Breast epithelium (tissue), 4 donors: ENCODE results near the gene CHSY1. TPM values are rescaled to one million over a fixed set of nuclear protein-coding genes. Genes with fewer than 3 reads are reported as not detected.

Experiments
- DNase-seq, 2 donors: peaks; one replicate each; pipeline ENCODE4 v3.0.0-alpha.2; 2019; ENCODE audit warnings: low spot score in 2 of 2
- H3K27ac ChIP-seq, 2 donors: fragments of 200-600 bp; sonication (generic) in 1 of 2; one replicate each; pipeline ENCODE4 v1.5.1; 2016 to 2019; ENCODE audit warnings: mild to moderate bottlenecking in 1 of 2
- H3K27me3 ChIP-seq, 2 donors: fragments of 200-600 bp; sonication (generic) in 1 of 2; one replicate each; pipeline versions ENCODE4 v1.5.1 to v1.6.0; 2017 to 2019; ENCODE audit warnings: control low read depth in 1 of 2, mild to moderate bottlenecking in 1 of 2
- H3K36me3 ChIP-seq: fragments of 200-600 bp; one replicate; pipeline ENCODE4 v1.5.1; 2019
- H3K4me1 ChIP-seq, 2 donors: fragments of 200-600 bp; sonication (generic); one replicate each; pipeline ENCODE4 v1.5.1; 2016 to 2019; ENCODE audit warnings: control low read depth in 1 of 2
- H3K4me3 ChIP-seq, 3 donors: fragments of 200-600 bp; sonication (generic); 1 replicate in 2 of 3; 2 replicates in 1 of 3; pipeline ENCODE4 v1.5.1; 2016 to 2019; ENCODE audit warnings: mild to moderate bottlenecking in 3 of 3, moderate library complexity in 2 of 3
- H3K9me3 ChIP-seq, 2 donors: fragments of 200-600 bp; sonication (generic) in 1 of 2; one replicate each; pipeline ENCODE4 v1.5.1; 2016 to 2019; ENCODE audit warnings: control low read depth in 1 of 2
- CTCF ChIP-seq, 3 donors: fragments of 450-650 bp; IDR thresholded peaks; one replicate each; pipeline ENCODE4 v1.5.1; 2016 to 2017; ENCODE audit warnings: antibody characterized with exemption in 3 of 3, mild to moderate bottlenecking in 3 of 3, moderate library complexity in 3 of 3
- POLR2A ChIP-seq: fragments of 450-650 bp; IDR thresholded peaks from one replicate; pipeline ENCODE4 v1.6.1; 2016; ENCODE audit warnings: antibody characterized with exemption, mild to moderate bottlenecking, moderate library complexity
- POLR2AphosphoS5 ChIP-seq, 3 donors: sonication (generic); formaldehyde crosslinking; IDR thresholded peaks; one replicate each; pipeline ENCODE4 v1.6.1; 2017; ENCODE audit warnings: antibody characterized with exemption in 3 of 3
- intact Hi-C: fragments of 100-400 bp; cut with DNase I; formaldehyde crosslinking; loops from one replicate; pipeline ENCODE4 v1.15.1; 2023; ENCODE audit warnings: low total_unique reads
- total RNA-seq, 3 donors: library from RNA; depleted of rRNA; stranded (reverse); fragments of >200 nt; gene quantifications; one replicate each; pipeline ENCODE4 v1.1.0, GENCODE V29; 2016

Gene CHSY1
- total RNA-seq, 3 donors from 2014 or later = 22.6 to 36.7 (median 33.4) TPM

GRCh38 chr15:101267320-101268104, 15.7 kb upstream of the CHSY1 start:
- Histone ChIP-seq H3K36me3 (peaks cover 15% of the 10 kb centered on the region), H3K4me3 (peak overlapping the region in 1 of 3 donors; percentile 40), H3K27me3 (no peaks in the 10 kb centered on the region), H3K4me1 (peaks cover 5 to 10% of the 10 kb centered on the region in 2 donors), H3K27ac (peak overlapping the region; percentile 78 to 85), H3K9me3 (no peaks in the 10 kb centered on the region)
- peak in 1 of 2 donors; percentile 77 for DNase-seq
- intact Hi-C loops = no loop called here
- TF ChIP-seq CTCF (IDR thresholded peaks at IDR 0.05) = no peak
- TF ChIP-seq POLR2AphosphoS5 (IDR thresholded peaks at IDR 0.05) = no peak
- no peak for TF ChIP-seq POLR2A

- peaks cover 5 to 10% of the 10 kb centered on the region in 2 donors for H3K4me1 ChIP-seq
- no peak for TF ChIP-seq POLR2AphosphoS5 (IDR thresholded peaks at IDR 0.05)
- TF ChIP-seq POLR2A = no peak
- TF ChIP-seq CTCF (IDR thresholded peaks at IDR 0.05) = no peak
- H3K4me3 ChIP-seq = peak overlapping the region in 1 of 3 donors; percentile 40
- H3K27ac ChIP-seq = peak overlapping the region; percentile 78 to 85
- DNase-seq = no peak
- peaks cover 9% of the 10 kb centered on the region for H3K36me3 ChIP-seq
- H3K9me3 ChIP-seq = no peaks in the 10 kb centered on the region
- intact Hi-C loops = no loop called here
- no peaks in the 10 kb centered on the region for H3K27me3 ChIP-seq
Observed at GRCh38 chr15:101266787-101267186, 14.9 kb upstream of the CHSY1 start.

GRCh38 chr15:101266034-101266433, 14.2 kb upstream of the CHSY1 start:
- Histone ChIP-seq H3K36me3 (peaks cover 1% of the 10 kb centered on the region), H3K27me3 (no peaks in the 10 kb centered on the region), H3K27ac (peak overlapping the region; percentile 78 to 85), H3K4me3 (no peak overlapping the region), H3K9me3 (no peaks in the 10 kb centered on the region), H3K4me1 (peaks cover 5 to 10% of the 10 kb centered on the region in 2 donors)
- intact Hi-C loops = no loop called here
- DNase-seq = no peak
- TF ChIP-seq POLR2A (no peak), POLR2AphosphoS5 (IDR thresholded peaks at IDR 0.05) (no peak), CTCF (IDR thresholded peaks at IDR 0.05) (no peak)

DNA sequence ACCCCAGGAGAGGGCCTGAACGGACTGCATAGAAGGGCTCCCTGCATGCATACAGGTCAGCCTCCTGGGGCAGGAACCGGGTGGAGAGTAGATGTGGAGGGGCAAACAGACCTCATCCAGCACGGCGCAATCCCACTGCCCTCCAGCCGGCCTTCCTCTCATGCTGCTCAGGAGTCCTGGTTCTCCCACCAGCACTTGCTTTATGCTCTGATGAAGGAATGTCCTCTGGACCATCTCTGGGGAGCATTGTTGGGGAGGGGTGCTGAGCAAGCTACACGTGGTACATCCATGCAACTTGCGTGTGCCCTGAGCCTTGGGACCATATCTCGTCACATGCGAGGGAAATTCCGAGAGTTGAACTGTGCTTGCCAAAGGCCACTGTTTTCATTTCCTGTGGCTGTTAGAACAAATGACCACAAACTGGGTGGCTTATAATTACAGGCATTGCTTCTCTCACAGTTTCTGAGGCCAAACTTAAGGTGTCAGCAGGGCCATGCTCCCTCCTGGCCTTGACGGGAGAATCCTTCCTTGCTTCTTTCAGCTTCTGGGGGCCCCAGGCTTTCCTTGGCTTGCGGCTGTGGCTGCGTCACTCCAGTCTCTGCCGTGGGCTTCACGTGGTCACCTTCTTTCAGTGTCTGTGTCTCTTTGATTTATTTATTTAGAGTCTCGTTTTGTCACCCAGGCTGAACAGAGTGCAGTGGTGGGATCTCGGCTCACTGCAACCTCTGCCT, 13.2 kb upstream of the CHSY1 start:
- intact Hi-C loops = no loop called here
- no peak overlapping the region for H3K4me3 ChIP-seq
- DNase-seq = no peak
- TF ChIP-seq CTCF (IDR thresholded peaks at IDR 0.05) = no peak
- TF ChIP-seq POLR2AphosphoS5 (IDR thresholded peaks at IDR 0.05) = no peak
- no peak for TF ChIP-seq POLR2A
- H3K9me3 ChIP-seq = no peaks in the 10 kb centered on the region
- peaks cover 5 to 10% of the 10 kb centered on the region in 2 donors for H3K4me1 ChIP-seq
- H3K36me3 ChIP-seq = no peaks in the 10 kb centered on the region
- H3K27me3 ChIP-seq = no peaks in the 10 kb centered on the region
- H3K27ac ChIP-seq = peak overlapping the region; percentile 78 to 85

DNA sequence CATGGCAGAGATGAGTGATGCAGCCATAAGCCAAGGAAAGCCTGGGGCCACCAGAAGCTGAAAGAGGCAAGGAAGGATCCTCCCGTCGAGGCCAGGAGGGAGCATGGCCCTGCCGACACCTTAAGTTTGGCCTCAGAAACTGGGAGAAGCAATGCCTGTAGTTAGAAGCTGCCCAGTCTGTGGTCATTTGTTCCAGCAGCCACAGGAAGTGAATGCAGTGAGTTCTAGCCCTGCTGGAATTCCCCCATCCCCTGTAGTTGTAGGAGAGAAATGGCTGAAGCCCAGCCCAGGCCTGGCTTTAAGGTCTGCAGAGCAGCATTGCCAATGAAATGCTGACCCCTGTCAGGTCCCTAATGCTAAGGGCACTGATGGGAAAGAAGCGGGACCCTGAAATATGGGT, 12.2 kb upstream of the CHSY1 start:
- DNase-seq = no peak
- peak overlapping the region in 1 of 2 donors; percentile 27 for H3K27ac ChIP-seq
- intact Hi-C loops = no loop called here
- no peaks in the 10 kb centered on the region for H3K9me3 ChIP-seq
- TF ChIP-seq POLR2AphosphoS5 (IDR thresholded peaks at IDR 0.05) = no peak
- TF ChIP-seq POLR2A = no peak
- no peak for TF ChIP-seq CTCF (IDR thresholded peaks at IDR 0.05)
- no peaks in the 10 kb centered on the region for H3K36me3 ChIP-seq
- H3K27me3 ChIP-seq = no peaks in the 10 kb centered on the region
- H3K4me1 ChIP-seq = peaks cover 5 to 10% of the 10 kb centered on the region in 2 donors
- H3K4me3 ChIP-seq = no peak overlapping the region
